TTC549 (cell line): ENCODE results near the gene MEI1.
"Not testable (repeated sequence)": the region's sequence is repeated elsewhere in the genome, so short reads cannot be mapped to it uniquely, and the experiment has no call there.

Experiments used
- FAIRE-seq: peaks from 2 replicates; lab custom pipeline; 2012; peaks lifted over from hg19 to GRCh38; lab: Jason Lieb, UNC

The MEI1 gene, protein sequence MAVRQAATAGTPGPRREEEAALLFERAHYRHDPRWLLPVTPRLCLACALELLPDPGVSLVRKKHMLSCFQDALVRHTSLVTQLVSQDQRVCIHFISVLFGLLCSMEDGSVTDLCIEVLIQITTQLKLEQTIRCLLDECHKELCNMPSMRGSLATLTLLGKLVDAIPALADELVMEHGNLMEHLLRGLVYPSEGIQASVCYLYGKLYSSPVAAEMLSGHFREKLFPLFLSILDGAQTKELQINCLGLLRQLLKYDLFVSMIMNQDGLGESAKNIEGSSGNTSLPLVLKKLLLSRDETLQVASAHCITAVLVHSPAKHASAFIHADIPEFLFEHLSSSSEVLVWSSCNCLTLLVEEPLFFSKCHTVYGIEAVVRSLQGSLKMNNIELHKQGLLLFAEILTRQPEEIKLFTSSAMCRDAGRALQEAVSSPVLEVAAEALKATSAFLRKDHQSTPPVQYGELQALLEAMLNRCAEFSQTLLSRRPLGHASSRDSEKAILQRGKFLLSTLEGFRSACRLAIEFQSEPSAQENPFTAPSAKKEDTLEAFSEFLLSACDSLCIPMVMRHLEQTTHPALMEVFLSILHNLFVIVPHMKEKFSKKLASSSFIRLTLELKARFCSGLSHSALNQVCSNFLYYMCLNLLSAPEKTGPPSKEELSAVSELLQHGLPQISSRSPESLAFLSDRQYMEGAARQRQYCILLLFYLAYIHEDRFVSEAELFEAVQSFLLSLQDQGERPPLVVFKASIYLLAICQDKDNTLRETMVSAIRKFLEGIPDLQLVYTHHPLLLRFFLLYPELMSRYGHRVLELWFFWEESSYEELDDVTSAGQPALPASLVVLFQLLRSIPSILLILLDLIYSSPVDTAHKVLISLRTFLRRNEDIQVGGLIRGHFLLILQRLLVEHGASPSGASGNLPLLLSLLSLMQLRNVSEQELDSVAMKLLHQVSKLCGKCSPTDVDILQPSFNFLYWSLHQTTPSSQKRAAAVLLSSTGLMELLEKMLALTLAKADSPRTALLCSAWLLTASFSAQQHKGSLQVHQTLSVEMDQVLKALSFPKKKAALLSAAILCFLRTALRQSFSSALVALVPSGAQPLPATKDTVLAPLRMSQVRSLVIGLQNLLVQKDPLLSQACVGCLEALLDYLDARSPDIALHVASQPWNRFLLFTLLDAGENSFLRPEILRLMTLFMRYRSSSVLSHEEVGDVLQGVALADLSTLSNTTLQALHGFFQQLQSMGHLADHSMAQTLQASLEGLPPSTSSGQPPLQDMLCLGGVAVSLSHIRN

DNA sequence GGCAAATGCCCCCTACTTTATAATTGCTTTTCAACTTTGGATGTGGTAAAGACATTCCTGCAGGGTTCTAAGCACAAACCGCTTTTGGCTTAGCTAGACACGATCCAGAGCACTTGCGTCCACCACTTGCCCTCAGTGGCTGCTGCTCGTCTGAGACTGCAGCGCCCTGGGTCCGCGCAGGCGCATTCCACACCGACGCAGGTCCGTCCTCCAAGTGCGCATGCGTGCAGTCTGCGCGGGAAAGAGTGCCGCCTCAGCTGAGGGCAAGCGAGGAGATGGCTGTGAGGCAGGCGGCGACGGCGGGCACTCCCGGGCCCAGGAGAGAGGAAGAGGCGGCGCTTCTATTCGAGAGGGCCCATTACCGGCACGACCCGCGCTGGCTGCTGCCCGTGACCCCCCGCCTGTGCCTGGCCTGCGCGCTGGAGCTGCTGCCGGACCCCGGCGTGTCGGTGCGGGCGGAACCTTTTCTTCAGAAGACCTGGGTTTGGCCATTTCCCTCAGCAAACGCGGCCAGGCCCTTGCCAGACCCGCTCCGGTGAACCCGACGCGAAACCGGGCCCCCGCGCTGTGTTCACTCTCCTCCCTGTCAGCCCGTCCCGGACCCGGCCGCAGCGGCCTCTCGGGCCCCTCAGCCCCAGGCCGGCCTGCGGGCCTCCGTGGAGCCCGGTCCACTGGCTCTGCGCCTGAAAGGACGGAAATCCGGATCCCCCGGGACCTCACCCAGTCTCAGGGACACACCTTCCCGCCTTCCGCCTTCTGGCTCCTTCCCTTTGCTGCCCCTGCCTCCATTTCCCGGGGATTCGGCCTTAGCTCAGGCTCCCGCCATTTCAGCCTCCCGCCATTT, at the start of gene MEI1:
Gene MEI1 (plus strand): TSS at position 240 of the 844 bp plus-strand sequence. CDS start 36 bp downstream, at position 276.
- FAIRE-seq, result no peak

DNA sequence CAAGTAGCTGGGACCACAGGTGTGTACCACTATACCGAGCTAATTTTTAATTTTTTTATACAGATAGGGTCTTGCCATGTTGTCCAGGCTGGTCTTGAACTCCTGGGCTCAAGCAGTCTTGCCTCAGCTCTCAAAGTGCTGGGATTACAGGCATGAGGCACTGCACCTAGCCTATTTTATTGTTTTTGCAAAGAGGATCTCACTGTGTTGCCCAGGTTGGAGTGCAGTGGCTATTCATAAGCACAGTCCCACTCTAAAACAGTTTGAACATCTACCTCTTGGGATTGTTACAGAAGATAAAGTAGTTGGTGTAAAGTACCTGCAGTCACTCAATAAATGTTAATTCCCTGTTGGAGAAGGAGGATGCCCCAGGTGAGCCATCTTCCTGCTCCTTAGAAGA, 49.1 kb upstream of the MEI1 start:
- no peak for FAIRE-seq

DNA sequence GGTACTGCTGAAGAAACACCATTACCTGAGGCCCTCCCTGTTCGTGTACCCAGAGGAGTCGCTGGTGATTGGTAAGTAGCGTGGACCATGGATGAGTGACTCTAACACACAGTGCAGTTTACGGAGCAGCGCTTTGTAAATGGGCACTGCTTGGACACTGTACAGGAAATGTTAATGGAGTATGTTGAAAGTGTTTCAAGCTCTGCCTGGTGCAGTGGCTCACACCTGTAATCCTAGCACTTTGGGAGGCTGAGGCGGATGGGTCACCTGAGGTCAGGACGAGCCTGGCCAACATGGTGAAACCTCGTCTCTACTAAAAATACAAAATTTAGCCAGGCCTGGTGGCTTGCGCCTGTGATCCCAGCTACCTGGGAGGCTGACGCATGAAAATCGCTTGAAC, 48.5 kb upstream of the MEI1 start:
- no peak for FAIRE-seq

DNA sequence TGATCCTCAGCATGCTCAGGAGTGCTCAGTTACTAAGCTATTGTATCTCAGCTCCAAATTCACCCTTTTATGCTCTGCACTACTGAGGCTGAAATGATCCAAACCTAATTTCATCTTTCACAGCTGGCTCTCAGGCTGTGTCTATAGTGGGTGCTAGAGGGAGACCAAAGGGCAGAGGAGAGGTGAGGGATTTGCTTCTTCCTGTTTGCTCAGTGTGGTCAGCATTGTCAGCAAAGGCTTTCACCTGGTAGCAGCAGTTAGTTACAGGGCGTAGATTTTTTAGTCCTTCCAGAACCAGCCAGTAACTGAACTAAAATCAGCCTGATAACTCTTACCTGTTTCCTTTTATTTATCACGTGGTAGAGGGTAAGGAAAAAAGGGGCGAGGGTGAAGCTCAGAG, 45.0 kb upstream of the MEI1 start:
- no peak for FAIRE-seq

DNA sequence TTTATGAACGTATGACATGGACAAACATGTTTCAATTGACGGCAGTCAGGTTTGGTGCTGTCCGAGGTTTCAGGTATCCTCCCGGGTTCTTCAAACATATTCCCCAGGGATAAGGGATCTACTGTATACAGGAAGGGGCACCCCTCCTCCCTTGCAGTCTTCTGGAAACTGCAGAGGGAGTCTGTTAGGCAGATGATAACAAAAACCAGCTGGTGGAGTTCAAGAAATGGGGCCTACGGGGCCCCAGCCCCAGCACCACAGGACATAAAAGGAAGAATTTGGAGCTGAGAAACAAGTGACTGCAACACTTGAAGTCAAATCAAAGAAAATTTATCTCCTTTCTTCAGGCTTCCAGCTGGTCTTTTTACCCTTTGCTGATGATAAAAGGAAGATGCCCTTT, 42.7 kb upstream of the MEI1 start:
- FAIRE-seq, result no peak

DNA sequence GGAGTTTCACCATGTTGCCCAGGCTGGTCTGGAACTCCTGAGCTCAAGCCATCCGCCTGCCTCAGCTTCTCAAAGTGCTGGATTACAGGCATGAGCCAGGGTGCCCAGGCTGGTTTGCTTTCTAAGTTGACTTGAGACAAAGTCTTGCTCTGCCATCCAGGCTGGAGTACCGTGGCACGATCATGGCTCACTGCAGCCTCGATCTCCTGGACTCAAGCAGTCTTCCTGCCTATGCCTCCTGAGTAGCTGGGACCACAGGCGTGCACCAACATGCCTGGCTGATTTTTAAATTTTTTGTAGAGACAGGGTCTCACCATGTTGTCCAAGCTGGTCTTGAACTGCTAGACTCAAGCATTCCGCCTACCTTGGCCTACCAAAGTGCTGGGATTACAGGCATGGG, 41.6 kb upstream of the MEI1 start:
- no peak for FAIRE-seq

DNA sequence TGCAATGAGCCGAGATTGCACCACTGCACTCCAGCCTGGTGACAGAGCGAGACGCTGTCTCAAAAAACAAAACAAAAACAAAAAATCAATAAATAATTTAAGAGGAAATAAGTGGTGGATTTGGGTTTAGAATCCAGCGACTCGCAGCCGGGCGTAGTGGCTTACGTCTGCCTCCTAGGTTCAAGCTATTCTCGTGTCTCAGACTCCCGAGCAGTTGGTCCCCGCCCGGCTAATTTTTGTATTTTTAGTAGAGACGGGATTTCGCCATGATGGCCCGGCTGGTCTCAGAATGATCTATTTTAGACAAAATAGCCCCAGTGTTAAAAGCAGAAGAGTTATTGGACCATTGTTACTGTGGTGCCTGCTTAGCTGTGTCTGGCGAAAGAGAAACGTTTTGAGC, 40.4 kb upstream of the MEI1 start:
- FAIRE-seq, result no peak

DNA sequence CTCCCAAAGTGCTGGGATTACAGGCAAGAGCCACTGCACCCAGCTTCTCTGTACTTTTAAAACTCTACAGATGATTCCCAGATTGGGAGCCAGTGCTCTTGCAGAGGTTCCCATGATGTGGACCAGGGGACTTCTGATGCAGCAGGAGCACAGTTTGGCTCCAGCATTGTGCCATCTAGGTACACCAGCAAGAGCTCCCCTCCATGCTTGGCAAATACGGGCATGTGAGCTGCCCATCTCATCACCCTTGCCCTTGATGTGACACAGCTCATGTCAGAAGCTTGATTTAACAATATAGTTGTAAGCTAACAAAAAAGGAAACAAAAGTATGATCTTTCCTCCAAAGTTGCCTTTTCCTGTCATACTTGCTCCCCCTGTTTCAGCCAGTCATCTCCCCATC, 39.4 kb upstream of the MEI1 start:
- no peak for FAIRE-seq

DNA sequence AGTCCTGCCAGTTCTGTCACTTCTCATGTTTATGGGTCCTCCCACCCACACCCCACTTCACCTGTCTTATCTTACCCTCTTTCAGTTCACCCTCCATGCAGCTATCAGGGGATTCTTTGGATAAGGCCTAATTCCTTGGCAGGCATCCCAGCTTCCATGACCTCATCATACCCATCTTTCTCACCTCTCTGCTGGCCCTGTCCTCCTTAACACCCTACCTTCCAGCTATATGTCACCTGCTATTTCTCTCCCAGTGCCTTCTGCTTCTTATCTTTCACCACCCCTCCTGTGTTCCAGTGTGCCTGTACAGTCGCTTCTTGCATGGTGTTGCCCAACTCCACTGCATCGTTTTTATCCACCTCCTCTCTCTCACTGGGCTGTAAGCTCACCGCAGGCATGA, 38.9 kb upstream of the MEI1 start:
- FAIRE-seq, result no peak

DNA sequence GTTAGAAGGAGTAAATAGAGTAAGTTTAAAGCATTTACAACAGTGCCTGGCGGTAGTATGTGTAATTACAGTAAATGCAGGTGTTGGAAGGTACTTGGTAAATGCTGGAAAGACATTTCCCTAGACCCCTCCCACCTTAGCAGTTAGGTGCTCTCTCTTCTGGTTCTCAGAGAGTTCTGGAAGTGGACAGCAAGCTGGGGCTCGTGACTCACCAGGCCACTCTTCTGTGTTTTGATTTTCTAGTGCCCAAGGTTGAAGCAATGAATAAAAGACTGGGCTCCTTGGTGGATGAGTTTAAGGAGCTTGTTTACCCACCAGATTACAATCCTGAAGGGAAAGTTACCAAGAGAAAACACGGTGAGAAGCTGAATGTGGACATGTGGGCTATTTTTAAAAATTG, 38.2 kb upstream of the MEI1 start:
- no peak for FAIRE-seq

DNA sequence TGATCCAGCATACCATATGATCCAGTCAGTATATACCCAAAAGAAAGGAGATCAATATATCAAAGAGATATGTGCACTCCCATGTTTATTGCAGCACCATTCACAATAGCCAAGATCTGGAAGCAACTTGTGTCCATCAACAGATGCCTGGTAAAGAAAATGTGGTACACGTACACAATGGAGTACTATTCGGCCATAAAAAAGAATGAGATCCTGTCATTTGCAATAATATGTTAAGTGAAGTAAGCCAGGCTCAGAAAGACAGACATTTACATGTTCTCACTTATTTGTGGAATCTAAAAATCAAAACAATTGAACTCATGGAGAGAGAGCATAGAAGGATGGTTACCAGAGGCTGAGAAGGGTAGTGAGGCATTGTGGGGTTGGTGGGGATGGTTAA, 37.6 kb upstream of the MEI1 start:
- FAIRE-seq, result no peak

DNA sequence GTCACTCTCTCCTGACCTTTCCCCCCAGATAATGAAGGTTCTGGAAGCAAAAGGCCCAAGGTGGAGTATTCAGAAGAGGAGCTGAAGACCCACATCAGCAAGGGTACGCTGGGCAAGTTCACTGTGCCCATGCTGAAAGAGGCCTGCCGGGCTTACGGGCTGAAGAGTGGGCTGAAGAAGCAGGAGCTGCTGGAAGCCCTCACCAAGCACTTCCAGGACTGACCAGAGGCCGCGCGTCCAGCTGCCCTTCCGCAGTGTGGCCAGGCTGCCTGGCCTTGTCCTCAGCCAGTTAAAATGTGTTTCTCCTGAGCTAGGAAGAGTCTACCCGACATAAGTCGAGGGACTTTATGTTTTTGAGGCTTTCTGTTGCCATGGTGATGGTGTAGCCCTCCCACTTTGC, 35.7 kb upstream of the MEI1 start:
- not testable (repeated sequence) for FAIRE-seq

DNA sequence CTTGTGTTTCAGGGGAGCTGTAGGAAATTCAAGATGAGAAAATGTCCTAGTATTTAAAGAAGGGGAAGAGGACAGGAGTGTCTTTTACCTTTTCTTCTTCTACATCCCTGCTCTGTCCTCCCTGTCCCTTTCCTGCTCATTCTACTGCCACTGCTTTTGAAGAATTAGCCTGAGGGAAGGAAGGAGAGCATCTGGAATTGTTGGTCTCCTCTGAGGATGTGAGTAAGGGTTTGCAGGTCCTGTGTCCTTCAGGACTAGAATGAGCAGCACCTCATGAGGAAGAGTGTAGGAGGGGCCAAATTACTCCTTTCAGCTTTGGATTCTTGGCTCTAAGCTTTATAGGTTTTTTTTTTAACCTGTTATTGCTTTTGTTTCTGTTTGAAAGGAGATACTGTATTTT, 34.8 kb upstream of the MEI1 start:
- no peak for FAIRE-seq

DNA sequence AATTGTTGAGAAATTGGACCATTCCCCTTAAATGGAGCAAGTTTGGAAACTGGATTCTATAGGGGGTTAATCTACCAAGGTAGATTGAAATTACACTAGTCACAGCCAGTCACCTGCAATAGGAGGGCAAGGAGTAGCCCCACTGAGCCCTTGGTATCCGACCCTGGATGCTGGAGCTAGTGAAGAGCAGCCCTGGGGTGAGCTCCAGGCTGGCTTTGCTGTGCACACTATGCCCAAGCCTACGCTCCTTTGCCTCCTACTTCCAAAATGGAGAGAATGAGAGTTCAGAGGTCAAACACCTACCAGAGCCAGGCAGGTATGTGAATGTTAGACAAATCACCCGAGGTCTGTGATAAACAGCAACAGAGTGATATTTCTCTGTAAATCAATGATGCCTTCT, 34.4 kb upstream of the MEI1 start:
- no peak for FAIRE-seq

DNA sequence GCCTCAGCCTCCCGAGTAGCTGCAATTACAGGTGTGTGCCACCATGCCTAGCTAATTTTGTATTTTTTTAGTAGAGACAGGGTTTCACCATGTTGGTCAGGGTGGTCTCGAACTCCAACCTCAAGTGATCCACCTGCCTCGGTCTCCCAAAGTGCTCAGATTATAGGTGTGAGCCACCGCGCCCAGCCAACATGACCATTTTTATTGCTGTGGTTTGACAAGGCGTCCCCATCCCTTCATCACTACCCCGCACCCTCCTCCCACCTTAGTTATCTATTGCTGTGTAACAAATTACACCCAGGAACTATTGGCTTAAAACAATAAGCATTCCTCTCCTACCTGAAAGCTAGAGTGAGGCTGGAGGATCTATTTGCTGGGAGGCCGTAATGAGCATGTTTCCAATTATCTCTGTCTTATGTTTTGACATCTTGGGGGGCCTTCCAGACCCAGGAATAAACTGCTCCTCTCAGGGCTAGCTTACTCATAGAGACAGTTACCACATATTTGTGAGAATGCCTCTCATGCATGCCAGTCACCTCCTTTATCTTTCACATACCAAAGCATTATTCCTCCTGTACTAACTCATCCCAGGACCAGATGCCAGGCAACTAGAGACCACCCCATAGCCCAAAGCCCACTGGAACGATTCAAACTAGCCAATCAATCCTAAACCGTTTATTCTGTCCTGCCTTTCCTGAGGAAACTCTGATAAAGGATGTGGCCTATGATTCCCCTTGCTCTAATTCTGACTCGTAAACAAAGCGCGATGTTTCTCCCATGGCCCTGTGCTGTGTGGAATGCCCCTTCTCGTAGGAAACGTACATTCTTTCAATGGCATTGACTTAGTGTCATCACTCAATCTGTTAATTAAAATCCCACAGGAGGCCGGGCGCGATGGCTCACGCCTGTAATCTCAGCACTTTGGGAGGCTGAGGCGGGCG, 30.1 kb upstream of the MEI1 start:
- FAIRE-seq, result no peak

DNA sequence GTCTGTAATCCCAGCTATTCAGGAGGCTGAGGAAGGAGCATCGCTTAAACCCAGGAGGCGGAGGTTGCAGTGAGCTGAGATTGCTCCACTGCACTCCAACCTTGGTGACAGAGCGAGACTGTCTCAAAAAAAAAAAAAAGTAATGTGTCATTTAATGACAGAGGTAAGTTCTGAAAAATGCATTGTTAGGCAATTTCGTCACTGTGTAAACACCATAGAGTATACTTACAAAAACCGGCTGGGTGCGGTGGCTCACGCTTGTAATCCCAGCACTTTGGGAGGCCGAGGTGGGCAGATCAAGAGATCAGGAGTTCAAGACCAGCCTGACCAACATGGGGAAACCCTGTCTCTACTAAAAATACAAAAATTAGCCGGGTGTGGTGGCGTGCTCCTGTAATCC, 27.2 kb upstream of the MEI1 start:
- FAIRE-seq, result not testable (repeated sequence)

DNA sequence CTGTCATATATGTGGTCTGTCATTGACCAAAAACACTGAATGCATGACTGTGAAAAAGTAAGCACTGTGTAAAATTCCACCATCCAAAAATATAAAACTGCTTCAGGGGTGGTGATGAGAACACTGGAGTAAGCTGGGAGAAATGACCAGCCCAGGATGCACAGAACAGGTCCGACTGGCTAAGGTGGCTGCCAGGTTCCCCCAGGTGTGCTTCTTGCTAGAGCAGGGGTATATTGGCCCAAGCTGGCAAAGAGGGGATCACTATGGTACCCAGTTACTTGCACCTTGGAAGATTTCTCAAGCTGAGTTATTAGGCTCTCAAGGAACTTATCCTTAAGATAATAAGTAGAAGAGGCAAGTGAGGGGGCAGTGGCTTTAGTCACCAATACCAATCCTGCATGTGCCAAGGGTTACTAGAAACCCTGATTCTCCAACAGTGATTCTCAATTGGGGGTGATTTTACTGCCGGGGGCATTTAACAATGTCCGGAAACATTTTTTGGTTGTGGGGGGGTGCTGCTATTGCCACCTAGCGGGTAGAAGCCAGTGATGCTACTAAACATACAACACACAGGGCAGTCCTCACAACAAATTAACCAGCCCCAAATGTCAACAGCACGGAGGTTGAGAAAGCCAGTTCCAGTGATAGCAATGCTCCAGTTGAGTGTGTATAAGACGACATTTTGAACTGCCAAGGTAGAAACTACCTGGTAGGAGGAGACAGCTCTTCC, 26.4 kb upstream of the MEI1 start:
- no peak for FAIRE-seq

DNA sequence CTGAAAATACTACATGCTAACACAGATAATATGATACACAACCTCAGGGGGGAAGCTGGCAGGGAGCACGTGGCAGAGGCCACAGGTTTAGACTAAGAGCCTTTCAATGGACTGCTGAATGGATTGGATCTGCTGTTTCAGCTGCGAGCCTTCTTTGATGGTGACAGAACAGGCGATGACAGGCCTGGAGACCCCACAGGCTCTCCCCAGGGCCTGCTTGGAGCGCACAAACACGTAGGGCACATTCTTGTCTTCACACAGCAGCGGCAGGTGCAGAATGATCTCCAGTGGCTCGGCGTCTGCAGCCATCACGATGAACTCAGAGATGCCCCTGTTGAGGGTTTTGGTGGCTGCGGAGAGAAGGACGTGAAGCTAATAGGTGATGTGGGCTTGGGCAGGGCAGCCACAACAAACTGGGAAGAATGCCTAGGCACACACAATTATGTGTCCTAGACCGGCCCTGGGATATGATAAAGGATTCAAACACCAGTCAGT, 24.4 kb upstream of the MEI1 start:
- no peak for FAIRE-seq

DNA sequence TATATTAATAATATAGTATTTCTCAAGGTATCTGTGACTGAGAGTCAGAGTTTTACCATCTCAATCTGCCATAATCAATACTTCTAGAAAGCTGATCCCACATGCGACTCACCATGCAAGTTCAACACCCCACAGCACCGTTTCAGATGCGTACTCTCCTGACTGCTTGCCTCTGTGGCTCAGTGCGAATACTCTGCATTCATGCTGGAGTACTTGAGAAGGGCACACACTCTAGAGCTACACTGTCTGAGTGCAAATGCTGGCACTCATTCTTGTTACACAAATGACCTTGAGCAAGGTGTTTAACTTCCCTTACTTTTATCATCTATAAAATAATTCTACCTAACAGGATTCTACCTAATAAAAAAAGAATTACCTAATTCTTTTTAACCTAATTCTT, 23.2 kb upstream of the MEI1 start:
- FAIRE-seq, result no peak

DNA sequence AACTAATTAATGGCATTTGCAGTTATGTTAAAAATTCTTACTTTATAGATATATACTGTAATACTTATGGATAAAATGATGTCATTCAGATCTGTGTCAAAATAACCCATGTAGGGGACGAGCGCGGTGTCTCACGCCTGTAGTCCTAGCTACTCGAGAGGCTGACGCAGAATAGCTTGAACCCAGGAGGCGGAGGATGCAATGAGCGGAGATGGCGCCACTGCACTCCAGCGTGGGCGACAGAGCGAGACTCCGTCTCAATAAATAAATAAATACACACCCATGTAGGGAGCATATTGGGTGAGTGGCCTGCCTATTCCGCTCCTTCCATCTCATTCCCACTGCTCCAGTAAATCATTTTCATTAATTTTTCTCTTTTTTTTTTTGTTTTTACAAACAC, 17.7 kb upstream of the MEI1 start:
- no peak for FAIRE-seq
